ENCODE measurements around the gene KATNAL1.

GRCh38 chr13:30346789-30347167 lies 39.4 kb upstream of the KATNAL1 start:
- TF ChIP-seq POLR2A (IDR thresholded peaks at IDR 0.05; ENCODE audit: low read length) (no peak), GATA1 (IDR thresholded peaks at IDR 0.05; ENCODE audit: low read depth, low read length) (no peak)

Data from erythroblast (primary cell).